ENCODE data around the gene USP4.
"Not testable (repeated sequence)": the region's sequence is repeated elsewhere in the genome, so short reads cannot be mapped to it uniquely, and the experiment has no call there.

The USP4 gene

DNA sequence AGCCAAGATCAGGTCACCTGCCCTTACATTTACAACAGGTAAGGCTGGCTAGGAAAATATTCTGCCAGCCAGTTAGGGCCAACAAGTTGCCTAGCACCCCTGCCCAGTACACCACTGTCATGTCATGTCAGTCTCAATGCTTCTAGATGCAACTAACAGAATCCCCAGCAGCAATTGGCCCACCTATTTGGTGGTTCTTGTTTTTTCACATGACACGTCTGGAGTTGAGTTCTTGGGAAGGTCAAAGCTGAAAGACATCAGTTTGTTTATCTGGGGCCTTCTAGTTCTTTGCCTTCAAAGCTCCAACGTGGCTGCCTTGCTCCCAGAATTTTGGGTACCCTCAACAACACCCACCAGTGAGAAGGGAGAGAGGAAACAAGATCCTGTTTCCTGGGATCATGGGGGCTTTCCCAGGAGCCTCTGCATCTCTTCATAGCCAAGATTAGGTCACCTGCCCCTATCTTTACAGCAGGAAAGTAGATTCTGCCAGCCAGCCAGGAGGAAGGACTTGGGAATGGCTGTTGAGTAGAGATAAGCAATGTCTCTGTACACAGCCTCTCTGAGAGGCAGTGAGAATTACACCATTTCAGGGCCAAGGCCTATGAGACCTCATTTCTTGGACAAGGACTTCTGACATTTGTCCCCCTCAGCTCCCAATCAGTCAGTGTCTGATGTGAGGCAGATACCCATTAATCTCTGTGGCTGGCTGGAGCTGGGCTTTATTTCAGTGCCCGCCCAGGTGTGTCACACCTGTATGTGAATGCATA lies 9.7 kb upstream of the USP4 start:
- no peak for DNase-seq (ENCODE audit: low read depth in 2 of 2)

DNA sequence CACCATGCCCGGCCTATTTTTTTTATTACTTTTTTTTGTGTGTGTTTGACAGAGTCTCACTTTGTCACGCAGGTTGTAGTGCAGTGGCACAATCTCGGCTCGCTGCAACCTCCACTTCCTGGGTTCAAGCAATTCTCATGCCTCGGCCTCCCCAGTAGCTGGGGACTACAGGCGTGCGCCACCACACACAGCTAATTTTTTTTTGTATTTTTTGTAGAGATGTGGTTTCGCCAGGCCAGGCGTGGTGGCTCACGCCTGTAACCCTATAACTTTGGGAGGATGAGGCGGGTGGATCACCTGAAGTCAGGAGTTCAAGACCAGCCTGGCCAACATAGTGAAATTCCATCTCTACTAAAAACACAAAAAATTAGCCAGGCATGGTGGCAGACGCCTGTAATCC lies 8.5 kb upstream of the USP4 start:
- not testable (repeated sequence) for DNase-seq (ENCODE audit: low read depth in 2 of 2)

GRCh38 chr3:49346797-49347251 lies 7.0 kb upstream of the USP4 start:
- DNase-seq (ENCODE audit: low read depth in 2 of 2), result no peak

DNA sequence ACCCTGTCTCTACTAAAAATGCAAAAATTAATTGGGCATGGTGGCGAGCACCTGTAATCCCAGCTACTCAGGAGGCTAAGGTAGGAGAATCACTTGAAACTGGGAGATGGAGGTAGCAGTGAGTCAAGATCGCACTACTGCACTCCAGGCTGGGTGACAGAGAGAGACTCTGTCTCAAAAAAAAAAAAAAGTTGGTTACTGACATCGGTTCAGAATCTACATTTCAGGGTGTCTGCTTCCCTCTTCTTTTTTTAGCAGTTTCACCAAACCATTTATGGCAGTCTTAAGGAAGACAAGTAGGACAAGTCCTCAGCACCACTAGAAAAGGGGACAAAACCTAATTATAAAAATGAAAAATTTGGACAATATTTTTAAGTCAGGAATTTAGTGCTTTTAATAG lies 3.3 kb upstream of the USP4 start:
- DNase-seq (ENCODE audit: low read depth in 2 of 2), result no peak

- DNase-seq (ENCODE audit: low read depth in 2 of 2), result no peak
These were observed 2.1 kb upstream of the USP4 start for GRCh38 chr3:49341996-49342395.

DNA sequence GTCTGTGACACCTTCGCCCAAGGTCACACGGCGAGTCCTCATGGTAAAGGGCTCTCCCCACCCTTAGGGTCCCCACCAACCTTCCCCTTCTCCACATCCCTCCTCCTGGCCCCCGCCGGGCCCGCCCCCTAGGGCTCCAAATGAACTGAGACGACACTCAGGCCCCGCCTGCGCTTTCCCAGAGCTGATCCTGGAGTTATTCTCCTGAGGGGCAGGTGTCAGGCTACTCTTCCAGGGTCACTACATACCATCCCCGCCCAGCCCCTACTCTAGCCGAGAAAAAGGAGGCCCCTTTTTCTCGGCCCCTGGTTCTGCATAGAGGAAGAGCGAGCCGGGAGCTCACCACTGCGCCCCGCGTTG lies 292 bp downstream of the USP4 start:
- DNase-seq (ENCODE audit: low read depth in 2 of 2), result peak in 1 of 2 experiments; percentile 12

- no peak for DNase-seq (ENCODE audit: low read depth in 2 of 2)
These were observed 5.8 kb downstream of the USP4 start for GRCh38 chr3:49333916-49334633.

- DNase-seq (ENCODE audit: low read depth in 2 of 2), result no peak
These were observed 6.8 kb downstream of the USP4 start for GRCh38 chr3:49333091-49333490.

DNA sequence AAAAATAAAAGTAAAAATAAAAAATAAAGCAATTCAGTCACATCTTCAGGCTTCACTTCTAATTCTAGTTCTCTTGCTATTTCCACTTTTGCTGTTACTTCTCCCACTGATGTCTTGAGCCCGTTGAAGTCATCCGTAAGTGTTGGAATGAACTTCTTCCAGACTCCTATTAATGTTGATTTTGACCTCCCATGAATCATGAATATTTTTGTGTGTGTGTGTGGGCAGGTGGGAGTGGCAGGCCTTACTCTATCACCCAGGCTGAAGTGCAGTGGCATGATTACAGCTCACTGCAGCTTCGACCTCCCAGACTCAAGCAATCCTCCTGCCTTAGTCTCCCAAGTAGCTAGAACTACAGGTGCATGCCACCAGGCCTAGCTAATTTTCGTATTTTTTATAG lies 10.7 kb downstream of the USP4 start:
- DNase-seq (ENCODE audit: low read depth in 2 of 2), result no peak

DNA sequence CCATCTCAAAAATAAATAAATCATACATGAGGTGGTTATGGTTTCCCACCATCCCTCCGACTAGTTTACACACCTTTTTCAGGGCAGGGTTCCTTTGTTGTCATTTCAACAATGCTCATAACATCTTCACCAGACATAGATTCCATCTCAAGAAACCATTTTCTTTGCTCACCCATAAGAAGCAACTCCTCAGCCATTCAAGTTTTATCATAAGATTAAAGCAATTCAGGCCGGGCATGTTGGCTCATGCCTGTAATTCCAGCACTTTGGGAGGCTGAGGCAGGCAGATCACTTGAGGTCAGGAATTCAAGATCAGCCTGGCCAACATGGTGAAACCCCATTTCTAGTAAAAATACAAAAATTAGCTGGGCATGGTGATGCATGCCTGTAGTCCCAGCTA lies 11.5 kb downstream of the USP4 start:
- DNase-seq (ENCODE audit: low read depth in 2 of 2), result not testable (repeated sequence)

GRCh38 chr3:49327485-49327884 lies 12.4 kb downstream of the USP4 start:
- DNase-seq (ENCODE audit: low read depth in 2 of 2), result no peak

- no peak for DNase-seq (ENCODE audit: low read depth in 2 of 2)
These were observed 15.1 kb downstream of the USP4 start for GRCh38 chr3:49324768-49325167.

DNA sequence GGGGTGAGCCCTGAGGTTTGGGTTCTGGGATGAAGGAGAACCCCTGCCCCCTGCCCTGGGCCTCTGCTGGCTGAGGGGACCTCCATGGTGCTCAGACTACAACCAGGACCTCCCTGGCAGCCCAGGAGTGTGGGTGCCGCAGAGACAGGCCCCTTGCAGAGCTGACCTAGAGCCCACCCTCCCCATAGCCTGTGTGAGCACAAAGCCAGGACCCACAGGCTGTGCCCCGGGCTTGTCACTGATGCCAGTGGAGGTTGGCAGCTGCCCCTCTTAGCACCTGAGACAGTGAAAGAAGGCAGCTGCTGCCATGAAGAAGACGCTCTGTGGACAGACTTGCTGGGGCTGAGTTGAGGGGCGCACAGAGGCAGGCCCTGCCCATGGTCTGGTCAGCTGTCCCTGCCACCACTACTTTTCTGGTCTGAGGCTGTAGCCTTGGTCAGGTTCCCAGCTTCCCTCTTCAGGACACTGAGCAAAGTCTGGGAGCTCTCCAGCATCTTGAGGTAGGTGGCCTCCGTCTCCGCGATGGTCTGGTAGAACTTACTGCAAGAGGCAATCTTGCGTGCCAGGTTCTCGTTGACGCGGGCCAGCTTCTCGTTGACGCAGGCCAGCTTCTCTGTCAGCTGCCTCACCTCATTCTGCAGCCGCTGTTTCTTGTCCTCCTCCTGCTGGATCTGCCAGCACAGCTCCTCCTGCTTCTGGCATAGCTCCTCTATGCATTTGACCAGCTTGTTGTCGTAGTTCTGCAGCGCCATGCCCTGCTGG lies 23.0 kb downstream of the USP4 start:
- DNase-seq (ENCODE audit: low read depth in 2 of 2), result no peak

DNA sequence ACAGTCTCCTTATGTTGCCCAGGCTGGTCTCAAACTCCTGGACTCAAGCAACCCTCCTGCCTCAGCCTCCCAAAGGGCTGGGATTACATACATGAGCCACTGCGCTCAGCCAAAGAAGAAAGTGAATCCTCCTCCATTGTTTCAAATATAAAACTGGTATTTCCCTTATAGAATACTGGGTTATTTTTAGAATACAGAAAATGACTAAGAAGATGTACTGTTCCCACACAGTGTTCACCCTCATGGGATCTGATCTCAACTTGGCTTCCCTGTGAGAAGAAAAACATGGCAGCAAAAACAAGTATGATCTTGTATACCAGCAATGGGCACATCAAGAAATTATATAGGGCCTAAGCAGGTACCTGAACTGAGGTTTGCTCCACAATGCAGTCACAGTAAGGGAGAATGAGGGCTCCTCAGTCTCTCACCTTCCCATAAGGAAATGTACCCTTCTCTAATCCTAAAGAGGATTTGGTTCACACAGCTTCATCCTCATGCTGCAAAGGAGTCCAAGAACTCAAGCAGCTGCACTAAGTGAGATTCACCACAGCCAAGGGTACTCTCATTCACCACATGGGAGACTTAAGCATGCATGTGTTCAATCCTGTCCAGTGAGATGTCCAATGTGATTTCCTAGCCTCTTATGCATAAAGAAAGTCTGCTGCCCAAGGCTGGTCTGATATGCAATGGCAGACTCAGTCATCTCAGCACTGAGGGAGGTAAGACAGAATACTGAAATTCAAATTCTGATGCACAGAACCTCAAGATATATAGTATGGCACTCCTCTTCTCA lies 25.8 kb downstream of the USP4 start:
- DNase-seq (ENCODE audit: low read depth in 2 of 2), result no peak

DNA sequence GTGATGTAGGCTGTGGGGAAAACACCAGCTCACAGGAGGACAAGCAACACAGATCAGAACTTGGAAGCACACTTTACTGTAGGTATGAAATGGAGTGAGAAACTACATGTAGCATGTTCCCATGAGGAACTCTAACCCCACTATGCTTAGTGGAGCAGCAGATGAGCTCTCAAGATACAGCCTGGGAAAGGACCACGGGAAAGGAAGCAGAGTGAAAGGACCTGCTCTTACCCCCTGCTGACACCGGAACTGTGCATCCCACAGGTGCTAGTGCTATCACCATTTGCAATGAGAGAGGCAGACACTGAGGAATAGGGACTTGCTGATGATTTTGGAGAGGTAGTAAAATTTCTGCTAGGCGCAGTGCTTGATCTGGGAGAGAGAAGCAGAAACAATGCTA lies 28.6 kb downstream of the USP4 start:
- no peak for DNase-seq (ENCODE audit: low read depth in 2 of 2)

DNA sequence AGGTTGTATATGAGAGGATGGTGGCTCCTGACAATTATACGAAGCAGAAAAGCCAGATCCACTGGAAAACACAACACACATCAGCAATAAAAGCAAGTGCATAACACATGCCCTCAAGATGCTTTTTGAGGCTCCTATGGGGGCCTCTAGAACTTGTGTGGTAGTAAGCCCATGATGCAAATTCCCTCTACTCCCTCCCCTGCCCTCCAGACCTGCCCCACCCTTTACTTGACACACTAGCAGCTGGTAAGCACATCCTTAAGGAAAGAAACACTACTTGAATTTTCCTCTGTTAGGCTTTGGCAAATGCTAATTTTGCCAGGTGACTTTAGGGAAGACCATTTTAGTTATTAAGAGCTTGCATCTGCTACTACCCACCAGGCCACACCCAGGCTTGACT lies 29.2 kb downstream of the USP4 start:
- no peak for DNase-seq (ENCODE audit: low read depth in 2 of 2)

GRCh38 chr3:49305608-49306007 lies 34.2 kb downstream of the USP4 start:
- DNase-seq (ENCODE audit: low read depth in 2 of 2), result no peak

DNA sequence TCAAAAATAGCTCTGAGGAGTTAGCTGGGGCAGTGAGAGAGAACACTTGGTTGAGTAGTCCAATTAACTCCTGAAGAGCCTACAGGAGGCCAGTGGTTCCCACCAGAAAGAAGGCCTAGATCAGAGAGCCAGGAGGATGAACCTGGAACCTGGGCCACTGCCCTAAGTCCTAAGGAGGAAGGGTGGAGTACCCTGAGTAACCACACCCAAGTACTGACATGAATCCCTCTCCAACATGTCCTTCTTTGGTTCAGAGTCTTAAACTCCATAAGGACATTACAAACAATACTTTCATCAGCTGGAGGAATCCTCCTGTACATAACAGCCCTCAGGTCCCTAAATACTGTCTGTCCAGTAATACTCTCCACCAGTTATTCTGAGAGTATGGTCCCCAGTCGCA lies 37.2 kb downstream of the USP4 start:
- DNase-seq (ENCODE audit: low read depth in 2 of 2), result no peak

DNA sequence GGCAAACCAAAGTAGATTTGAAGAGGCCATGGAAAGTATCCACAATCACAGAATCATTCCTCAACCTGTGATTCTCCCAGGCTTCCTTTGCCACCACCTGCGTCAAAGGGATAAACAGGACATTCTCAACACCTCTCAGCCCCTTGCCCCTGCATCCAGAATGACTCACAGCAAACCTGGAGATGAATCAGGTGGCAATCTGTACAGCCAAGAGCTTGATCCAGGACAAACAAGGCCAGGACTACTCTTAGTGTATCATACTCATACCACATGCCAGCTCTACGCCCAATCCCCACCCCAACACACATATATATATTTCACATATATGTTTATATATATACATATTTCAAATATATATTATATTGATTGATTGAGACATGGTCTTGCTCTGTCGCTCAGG lies 39.3 kb downstream of the USP4 start:
- no peak for DNase-seq (ENCODE audit: low read depth in 2 of 2)

DNA sequence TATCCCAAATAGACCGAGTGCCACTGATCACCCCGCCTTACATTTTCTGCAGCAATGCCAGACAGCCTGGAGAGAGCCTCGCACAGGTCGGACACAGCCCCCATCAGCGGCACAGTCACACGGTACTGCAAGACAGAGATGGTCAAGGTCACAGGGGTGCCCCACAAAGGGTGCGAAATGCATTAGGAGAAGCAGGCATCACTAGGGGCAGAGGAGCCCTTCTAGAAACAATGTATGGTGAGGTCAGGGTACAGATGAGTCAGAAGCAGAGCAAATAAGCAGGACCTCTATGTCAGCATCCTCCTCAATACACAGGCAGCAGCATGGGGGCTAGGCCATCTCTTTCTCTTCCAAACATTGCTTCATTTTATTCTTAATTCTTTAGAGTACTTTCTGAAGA lies 41.3 kb downstream of the USP4 start:
- no peak for DNase-seq (ENCODE audit: low read depth in 2 of 2)

- DNase-seq (ENCODE audit: low read depth in 2 of 2), result no peak
These were observed 43.0 kb downstream of the USP4 start for GRCh38 chr3:49296781-49297411.
